Stimulated activated naive B cell treated with anti-CD40 and anti-IgM and Interleukin-4, amounts not matched to agents 10 μg/mL and 1 μg/mL and 100 μg/mL, for 72 hours (primary cell): ENCODE measurements around the gene CALML4.

Source experiments
- ATAC-seq, 2 donors: fragments of 150-1000 bp; cut with Tn5 transposase; replicated peaks; 2 replicates each; pipeline ENCODE4 v1.10.0; 2021; ENCODE audit warnings: moderate library complexity in 1 of 2
- DNase-seq: peaks from one replicate; pipeline ENCODE4 v3.0.0; 2021
- H3K27ac Mint-ChIP-seq: one replicate; pipeline ENCODE4 v1.8.0; 2022; ENCODE audit warnings: mild to moderate bottlenecking, mixed read lengths
- H3K27me3 Mint-ChIP-seq, 2 donors: one replicate each; pipeline ENCODE4 v1.8.0; 2022; ENCODE audit warnings: mixed read lengths in 2 of 2
- H3K36me3 Mint-ChIP-seq, 2 donors: one replicate each; pipeline ENCODE4 v1.8.0; 2022; ENCODE audit warnings: mixed read lengths in 2 of 2, mild to moderate bottlenecking in 1 of 2
- H3K4me1 Mint-ChIP-seq, 2 donors: one replicate each; pipeline ENCODE4 v1.8.0; 2022; ENCODE audit warnings: mixed read lengths in 2 of 2, mild to moderate bottlenecking in 1 of 2
- H3K4me3 Mint-ChIP-seq, 2 donors: one replicate each; pipeline ENCODE4 v1.8.0; 2022; ENCODE audit warnings: mild to moderate bottlenecking in 2 of 2, mixed read lengths in 2 of 2, moderate library complexity in 1 of 2
- H3K9me3 Mint-ChIP-seq, 2 donors: one replicate each; pipeline ENCODE4 v1.8.0; 2022; ENCODE audit warnings: mixed read lengths in 2 of 2, mild to moderate bottlenecking in 1 of 2

Gene CALML4

GRCh38 chr15:68150187-68150586 lies 54.9 kb downstream of the CALML4 start:
- Mint-ChIP-seq H3K4me1 (peaks cover 5 to 7% of the 10 kb centered on the region in 2 donors), H3K9me3 (no peaks in the 10 kb centered on the region), H3K4me3 (no peak overlapping the region), H3K27ac (no peak overlapping the region), H3K27me3 (no peaks in the 10 kb centered on the region), H3K36me3 (peaks cover 19 to 44% of the 10 kb centered on the region in 2 donors)
- ATAC-seq (no peak), DNase-seq (no peak)

DNA sequence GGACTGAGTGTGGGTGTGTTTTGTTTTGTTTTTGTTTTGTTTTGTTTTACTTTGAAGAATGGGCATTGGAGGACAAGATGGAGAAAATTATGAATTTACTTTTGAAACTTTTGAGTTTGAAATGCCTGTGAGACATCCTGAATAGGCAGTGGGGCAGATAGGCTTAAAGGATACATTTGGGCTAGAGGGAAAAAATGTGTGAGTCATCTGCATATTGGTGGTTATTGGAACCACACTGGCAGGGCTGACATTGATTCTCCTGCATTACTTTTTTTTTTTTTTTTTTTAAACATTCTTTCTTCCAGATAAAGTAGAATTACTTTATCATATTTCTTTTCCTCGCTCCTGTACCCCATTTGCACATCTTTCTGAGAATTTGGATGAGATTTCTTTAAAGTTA lies 56.1 kb downstream of the CALML4 start:
- peaks cover 19 to 41% of the 10 kb centered on the region in 2 donors for H3K36me3 Mint-ChIP-seq
- no peaks in the 10 kb centered on the region for H3K27me3 Mint-ChIP-seq
- H3K27ac Mint-ChIP-seq = no peak overlapping the region
- H3K4me1 Mint-ChIP-seq = peaks cover 5 to 7% of the 10 kb centered on the region in 2 donors
- H3K9me3 Mint-ChIP-seq = no peaks in the 10 kb centered on the region
- DNase-seq (no peak), ATAC-seq (no peak)
- H3K4me3 Mint-ChIP-seq = no peak overlapping the region

DNA sequence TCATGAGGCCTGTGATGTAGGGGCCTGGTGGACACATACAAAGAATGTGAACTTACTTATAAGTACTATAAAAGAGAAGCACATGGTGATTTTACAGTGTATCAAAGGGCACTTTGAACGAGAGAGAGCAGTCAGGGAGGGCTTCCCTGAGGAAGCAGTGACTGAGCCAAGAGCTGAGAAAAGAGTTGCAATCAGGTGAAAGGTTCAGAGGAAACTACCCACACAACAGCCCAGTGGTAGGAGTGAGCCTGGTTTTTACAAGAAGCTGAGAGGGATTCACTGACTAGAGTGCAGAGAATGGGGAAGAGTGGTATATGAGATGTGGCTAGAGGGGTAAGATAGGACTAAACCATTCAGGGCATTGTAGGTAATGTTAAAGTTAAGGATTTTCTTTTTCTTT lies 57.1 kb downstream of the CALML4 start:
- no peak overlapping the region for H3K27ac Mint-ChIP-seq
- H3K36me3 Mint-ChIP-seq = peaks cover 19 to 42% of the 10 kb centered on the region in 2 donors
- peaks cover 5 to 7% of the 10 kb centered on the region in 2 donors for H3K4me1 Mint-ChIP-seq
- no peak overlapping the region for H3K4me3 Mint-ChIP-seq
- H3K9me3 Mint-ChIP-seq = no peaks in the 10 kb centered on the region
- H3K27me3 Mint-ChIP-seq = no peaks in the 10 kb centered on the region
- DNase-seq = no peak
- no peak for ATAC-seq

DNA sequence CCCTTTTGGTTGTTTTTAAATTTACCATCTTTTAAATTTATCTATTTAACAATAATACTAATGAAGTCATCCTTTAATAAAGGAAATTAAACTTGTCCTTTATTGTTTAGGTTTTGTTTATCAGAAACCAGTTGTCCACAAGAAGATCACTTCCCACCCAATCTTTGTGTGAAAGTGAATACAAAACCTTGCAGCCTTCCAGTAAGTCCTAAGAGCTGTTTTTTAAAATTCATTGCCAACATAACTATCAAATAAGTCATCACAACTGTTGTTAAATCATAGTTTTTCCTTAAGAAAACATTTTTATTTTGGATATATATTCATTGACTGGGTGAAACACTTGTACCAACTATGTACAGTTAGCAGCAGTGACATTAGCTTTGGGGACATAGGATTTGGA lies 59.4 kb downstream of the CALML4 start:
- H3K36me3 Mint-ChIP-seq = peaks cover 14 to 34% of the 10 kb centered on the region in 2 donors
- H3K9me3 Mint-ChIP-seq = no peaks in the 10 kb centered on the region
- peaks cover 5 to 7% of the 10 kb centered on the region in 2 donors for H3K4me1 Mint-ChIP-seq
- no peaks in the 10 kb centered on the region for H3K27me3 Mint-ChIP-seq
- no peak overlapping the region for H3K4me3 Mint-ChIP-seq
- DNase-seq (no peak), ATAC-seq (no peak)
- H3K27ac Mint-ChIP-seq = no peak overlapping the region

- Mint-ChIP-seq H3K27ac (no peak overlapping the region), H3K9me3 (no peaks in the 10 kb centered on the region), H3K4me3 (no peak overlapping the region), H3K27me3 (no peaks in the 10 kb centered on the region), H3K4me1 (peaks cover 5 to 8% of the 10 kb centered on the region in 2 donors), H3K36me3 (peaks cover 10 to 30% of the 10 kb centered on the region in 2 donors)
- DNase-seq = no peak
- ATAC-seq = no peak
These were observed 61.3 kb downstream of the CALML4 start for GRCh38 chr15:68143785-68144184.

GRCh38 chr15:68143129-68143528 lies 62.0 kb downstream of the CALML4 start:
- H3K36me3 Mint-ChIP-seq = peaks cover 7 to 29% of the 10 kb centered on the region in 2 donors
- no peak overlapping the region for H3K4me3 Mint-ChIP-seq
- peaks cover 5 to 9% of the 10 kb centered on the region in 2 donors for H3K4me1 Mint-ChIP-seq
- no peak for DNase-seq
- ATAC-seq = no peak
- H3K27ac Mint-ChIP-seq = no peak overlapping the region
- no peaks in the 10 kb centered on the region for H3K9me3 Mint-ChIP-seq
- H3K27me3 Mint-ChIP-seq = no peaks in the 10 kb centered on the region
